Omental fat pad (tissue), 4 donors: ENCODE results near the gene RASGRF1. TPM values are rescaled to one million over a fixed set of nuclear protein-coding genes. Genes with fewer than 3 reads are reported as not detected.

Experiments used
- ATAC-seq: fragments of 150-250 bp; one replicate; pipeline ENCODE4 v1.9.1; 2016; ENCODE audit warnings: mild to moderate bottlenecking, moderate library complexity; ENCODE audit not compliant: low FRiP score
- DNase-seq: peaks from one replicate; pipeline ENCODE4 v3.0.0-alpha.2; 2019; ENCODE audit warnings: low spot score
- CTCF ChIP-seq, 3 donors: fragments of 450-650 bp; IDR thresholded peaks; one replicate each; pipeline ENCODE4 v1.5.1; 2016 to 2017; ENCODE audit warnings: antibody characterized with exemption in 3 of 3, mild to moderate bottlenecking in 3 of 3, moderate library complexity in 2 of 3
- total RNA-seq, 4 donors: library from RNA; depleted of rRNA; stranded (reverse); fragments of >200 nt; gene quantifications; one replicate each; pipeline ENCODE4 v1.1.0, GENCODE V29; 2016

RASGRF1 gene
- total RNA-seq, 4 donors from 2014 or later = 0.13 to 0.32 (median 0.24) TPM; not detected in 1

- DNase-seq = no peak
- ATAC-seq = no peak
Observed at GRCh38 chr15:78969687-78970349, 120.8 kb downstream of the RASGRF1 start.

GRCh38 chr15:78968539-78969271, 121.9 kb downstream of the RASGRF1 start:
- ATAC-seq (no peak), DNase-seq (no peak)
- TF ChIP-seq CTCF (IDR thresholded peaks at IDR 0.05) = no peak

More at GRCh38 chr15:78969687-78970349, 120.8 kb downstream of the RASGRF1 start:
- no peak for TF ChIP-seq CTCF (IDR thresholded peaks at IDR 0.05)

- no peak for TF ChIP-seq CTCF (IDR thresholded peaks at IDR 0.05)
- ATAC-seq (no peak), DNase-seq (no peak)
Observed at GRCh38 chr15:78968114-78968513, 122.5 kb downstream of the RASGRF1 start.

- TF ChIP-seq CTCF (IDR thresholded peaks at IDR 0.05) = no peak
- ATAC-seq (no peak), DNase-seq (no peak)
Observed at GRCh38 chr15:78960308-78960707, 130.3 kb downstream of the RASGRF1 start.

- TF ChIP-seq CTCF (IDR thresholded peaks at IDR 0.05) = no peak
- DNase-seq (no peak), ATAC-seq (no peak)
Observed at GRCh38 chr15:78959360-78959759, 131.2 kb downstream of the RASGRF1 start.

GRCh38 chr15:78957416-78958093, 133.0 kb downstream of the RASGRF1 start:
- no peak for DNase-seq
- no peak for ATAC-seq
- TF ChIP-seq CTCF (IDR thresholded peaks at IDR 0.05) = no peak
